ENCODE results near the gene TAT. TPM values are rescaled to one million over a fixed set of nuclear protein-coding genes. Genes with fewer than 3 reads are reported as not detected.
"Not testable (repeated sequence)": the region's sequence is repeated elsewhere in the genome, so short reads cannot be mapped to it uniquely, and the experiment has no call there.

TAT gene
- total RNA-seq, 2 experiments from 2014 or later, result not detected

DNA sequence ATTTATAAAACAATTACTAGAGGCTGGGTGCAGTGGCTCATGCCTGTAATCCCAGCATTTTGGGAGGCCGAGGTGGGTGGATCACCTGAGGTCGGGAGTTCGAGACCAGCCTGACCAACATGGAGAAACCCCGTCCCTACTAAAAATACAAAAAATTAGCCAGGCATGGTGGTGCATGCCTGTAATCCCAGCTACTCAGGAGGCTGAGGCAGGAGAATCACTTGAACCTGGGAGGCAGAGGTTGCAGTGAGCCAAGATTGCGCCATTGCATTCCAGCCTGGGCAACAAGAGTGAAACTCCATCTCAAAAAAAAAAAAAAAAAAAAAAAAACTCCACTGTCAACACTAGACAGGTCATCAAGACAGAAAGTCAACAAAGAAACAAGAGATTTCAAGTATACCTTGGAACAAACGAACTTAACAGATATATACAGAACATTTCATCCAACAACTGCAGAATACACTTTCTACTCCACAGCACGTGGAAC, 18.5 kb upstream of the TAT start:
- DNase-seq; CTCF ChIA-PET; H3K9me3 Mint-ChIP-seq (ENCODE audit: low read depth); ATAC-seq; H3K4me1 Mint-ChIP-seq; H3K36me3 Mint-ChIP-seq; H3K4me3 Mint-ChIP-seq; H3K27ac Mint-ChIP-seq: not testable (repeated sequence)
- H3K27me3 Mint-ChIP-seq, result peaks cover 53% of the 10 kb centered on the region

DNA sequence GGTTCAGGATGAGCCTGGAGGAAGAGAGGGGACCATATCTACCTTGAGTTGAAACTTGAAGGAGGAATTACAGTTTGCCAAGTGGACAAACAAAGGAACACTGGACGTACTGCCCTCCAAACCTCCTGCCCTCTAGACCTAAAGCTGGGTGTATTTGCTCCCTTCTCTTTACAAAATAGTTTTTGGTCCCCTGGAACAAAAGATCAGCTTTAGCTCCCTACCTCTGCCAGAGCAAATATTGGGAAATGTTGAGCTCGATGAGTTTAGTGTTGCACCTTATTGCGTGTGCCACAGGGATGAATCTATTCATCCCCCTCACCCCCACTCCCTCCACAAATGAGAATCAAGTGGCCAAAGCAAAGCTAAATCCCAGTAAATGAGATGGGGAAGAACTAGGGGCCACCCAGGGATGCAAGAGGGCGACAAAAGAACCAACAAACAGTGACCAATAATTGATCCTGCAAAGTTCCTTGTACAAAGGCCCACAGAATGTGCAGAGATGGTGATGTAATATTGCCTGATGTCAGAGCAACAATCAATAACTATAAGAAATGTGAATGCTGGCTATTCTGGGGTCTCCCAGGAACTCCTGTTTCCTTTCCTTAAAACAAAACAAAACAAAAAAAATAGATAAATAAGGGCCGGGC, 17.2 kb upstream of the TAT start:
- H3K36me3 Mint-ChIP-seq, result no peaks in the 10 kb centered on the region
- no peak overlapping the region for H3K4me3 Mint-ChIP-seq
- H3K27me3 Mint-ChIP-seq, result peaks cover 49% of the 10 kb centered on the region
- no peaks in the 10 kb centered on the region for H3K9me3 Mint-ChIP-seq (ENCODE audit: low read depth)
- CTCF ChIA-PET, result interaction anchor here (2.9 kb wide), 1 partner anchor 17 kb away, joined by 10 read pairs; no protein-coding TSS in a partner anchor
- H3K4me1 Mint-ChIP-seq, result no peaks in the 10 kb centered on the region
- no peak for DNase-seq
- ATAC-seq, result no peak
- no peak overlapping the region for H3K27ac Mint-ChIP-seq

DNA sequence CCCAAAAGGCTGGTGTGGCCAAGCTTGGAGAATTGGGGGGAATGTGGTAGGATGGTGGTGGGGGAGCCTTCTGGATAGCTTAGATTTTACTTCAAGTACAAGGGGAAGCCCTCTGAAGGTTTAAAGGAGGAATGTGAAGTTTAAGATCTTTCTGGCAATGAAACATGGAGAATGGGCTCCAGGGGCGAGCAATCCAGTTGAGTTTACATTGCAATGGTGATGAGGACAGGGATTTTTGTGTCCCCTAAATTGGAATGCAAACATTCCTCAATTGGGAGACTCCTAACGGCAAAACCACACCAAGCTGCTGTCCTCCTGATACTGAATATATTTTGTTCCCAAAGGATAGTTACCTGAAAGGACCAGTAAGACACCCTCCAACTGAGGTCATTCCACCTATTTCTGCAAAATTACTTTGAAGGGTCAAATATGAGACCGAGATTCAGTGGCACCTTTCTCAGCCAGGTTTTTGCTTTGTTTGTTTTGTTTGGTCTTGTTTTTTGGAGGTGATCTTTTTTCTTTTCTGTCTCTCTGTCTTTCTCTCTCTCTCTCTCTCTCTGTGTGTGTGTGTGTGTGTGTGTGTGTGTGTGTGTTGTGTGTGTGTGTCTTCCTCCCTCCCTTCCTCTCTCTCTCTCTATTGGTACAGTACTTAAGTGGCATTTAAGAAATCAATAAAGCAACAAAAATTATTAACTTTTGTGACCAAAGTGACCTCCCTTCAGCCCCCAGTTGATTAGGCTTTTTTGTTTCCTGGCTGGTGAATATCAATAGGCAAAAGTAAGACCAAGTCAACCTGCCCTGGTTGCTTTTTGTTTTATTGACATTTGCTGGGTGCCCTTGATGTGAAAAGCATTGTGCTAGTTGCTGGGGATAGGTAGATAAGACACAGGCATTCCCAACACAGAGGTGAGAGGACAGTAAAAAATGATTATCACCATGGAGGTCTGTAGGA, 16.4 kb upstream of the TAT start:
- H3K9me3 Mint-ChIP-seq (ENCODE audit: low read depth), result no peaks in the 10 kb centered on the region
- CTCF ChIA-PET, result interaction anchor here (2.9 kb wide), 1 partner anchor 18 kb away, joined by 10 read pairs; no protein-coding TSS in a partner anchor
- H3K4me1 Mint-ChIP-seq, result no peaks in the 10 kb centered on the region
- H3K4me3 Mint-ChIP-seq, result no peak overlapping the region
- no peak for ATAC-seq
- no peak for DNase-seq
- H3K36me3 Mint-ChIP-seq, result no peaks in the 10 kb centered on the region
- H3K27ac Mint-ChIP-seq, result no peak overlapping the region
- H3K27me3 Mint-ChIP-seq, result peaks cover 44% of the 10 kb centered on the region

DNA sequence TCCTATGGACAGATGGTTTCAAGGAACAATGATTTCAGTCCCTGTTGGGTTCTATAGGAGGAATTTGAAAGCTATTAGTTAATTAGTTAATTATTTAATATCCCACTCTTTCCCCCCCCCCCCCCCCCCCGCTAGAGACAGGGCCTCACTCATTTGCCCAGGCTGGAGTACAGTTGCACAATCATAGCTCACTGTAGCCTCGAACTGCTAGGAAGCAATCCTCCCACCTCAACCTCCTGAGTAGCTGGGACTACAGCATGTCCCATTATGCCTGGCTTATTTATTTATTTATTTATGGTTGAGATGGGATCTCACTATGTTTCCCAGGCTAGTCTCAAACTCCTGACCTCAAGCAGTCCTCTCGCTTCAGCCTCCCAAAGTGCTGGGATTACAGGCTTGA, 15.0 kb upstream of the TAT start:
- H3K27me3 Mint-ChIP-seq, result peaks cover 33% of the 10 kb centered on the region
- no peaks in the 10 kb centered on the region for H3K9me3 Mint-ChIP-seq (ENCODE audit: low read depth)
- DNase-seq, result no peak
- H3K27ac Mint-ChIP-seq, result no peak overlapping the region
- H3K36me3 Mint-ChIP-seq, result no peaks in the 10 kb centered on the region
- CTCF ChIA-PET, result interaction anchor here (0.7 to 2.9 kb wide), 2 partner anchors 19 to 334 kb away, joined by 3 to 10 read pairs; no protein-coding TSS in a partner anchor
- H3K4me3 Mint-ChIP-seq, result no peak overlapping the region
- no peaks in the 10 kb centered on the region for H3K4me1 Mint-ChIP-seq
- no peak for ATAC-seq

DNA sequence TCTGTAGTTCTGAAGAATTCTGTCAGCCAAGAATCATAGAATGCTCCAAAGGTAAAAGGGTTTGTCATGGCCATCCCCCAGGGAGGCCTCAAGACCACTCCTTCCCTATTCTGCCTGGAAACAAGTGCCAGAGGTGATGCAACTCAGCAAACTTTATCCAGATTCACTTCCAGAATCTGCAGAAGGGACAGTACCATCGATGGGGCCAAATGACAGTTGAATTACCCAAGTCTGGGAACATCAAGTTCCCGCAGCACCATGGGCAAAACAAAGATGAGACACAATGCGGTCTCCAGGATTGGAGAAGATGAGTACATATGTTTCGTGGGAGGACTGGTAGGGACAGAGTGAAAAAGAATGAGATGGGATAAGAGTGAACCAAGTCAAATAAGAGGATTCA, 13.7 kb upstream of the TAT start:
- Mint-ChIP-seq H3K9me3 (ENCODE audit: low read depth) (no peaks in the 10 kb centered on the region), H3K4me1 (no peaks in the 10 kb centered on the region), H3K27ac (no peak overlapping the region), H3K36me3 (no peaks in the 10 kb centered on the region), H3K4me3 (no peak overlapping the region), H3K27me3 (peaks cover 31% of the 10 kb centered on the region)
- ATAC-seq, result no peak
- CTCF ChIA-PET, result no interaction called here
- DNase-seq, result no peak

DNA sequence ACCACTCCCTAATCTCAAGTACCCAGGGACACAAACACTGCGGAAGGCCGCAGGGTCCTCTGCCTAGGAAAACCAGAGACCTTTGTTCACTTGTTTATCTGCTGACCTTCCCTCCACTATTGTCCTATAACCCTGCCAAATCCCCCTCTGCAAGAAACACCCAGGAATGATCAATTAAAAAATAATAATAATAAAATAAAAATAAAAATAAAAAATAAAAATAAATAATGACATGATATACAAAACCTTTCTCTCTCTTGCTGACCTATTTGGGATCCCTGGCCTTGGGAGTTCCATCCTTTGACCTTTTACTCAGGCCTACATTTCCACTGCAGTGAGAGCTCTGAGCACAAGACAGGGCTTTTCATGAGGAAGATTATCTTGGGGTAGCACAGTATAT, 13.2 kb upstream of the TAT start:
- ATAC-seq; H3K27ac Mint-ChIP-seq; DNase-seq; CTCF ChIA-PET; H3K4me1 Mint-ChIP-seq; H3K4me3 Mint-ChIP-seq; H3K9me3 Mint-ChIP-seq (ENCODE audit: low read depth); H3K36me3 Mint-ChIP-seq: not testable (repeated sequence)
- peaks cover 36% of the 10 kb centered on the region for H3K27me3 Mint-ChIP-seq

DNA sequence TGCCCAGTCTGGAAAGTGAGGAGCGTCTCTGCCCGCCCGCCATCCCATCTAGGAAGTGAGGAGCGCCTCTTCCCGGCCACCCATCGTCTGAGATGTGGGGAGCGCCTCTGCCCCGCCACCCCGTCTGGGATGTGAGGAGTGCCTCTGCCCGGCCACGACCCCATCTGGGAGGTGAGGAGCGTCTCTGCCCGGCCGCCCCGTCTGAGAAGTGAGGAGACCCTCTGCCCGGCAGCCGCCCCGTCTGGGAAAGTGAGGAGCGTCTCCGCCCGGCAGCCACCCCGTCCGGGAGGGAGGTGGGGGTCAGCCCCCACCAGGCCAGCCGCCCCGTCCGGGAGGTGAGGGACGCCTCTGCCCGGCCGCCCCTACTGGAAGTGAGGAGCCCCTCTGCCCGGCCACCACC, 12.4 kb upstream of the TAT start:
- H3K4me1 Mint-ChIP-seq; H3K4me3 Mint-ChIP-seq; DNase-seq; H3K9me3 Mint-ChIP-seq (ENCODE audit: low read depth); CTCF ChIA-PET; H3K27ac Mint-ChIP-seq; H3K36me3 Mint-ChIP-seq; ATAC-seq: not testable (repeated sequence)
- H3K27me3 Mint-ChIP-seq, result peaks cover 37% of the 10 kb centered on the region

DNA sequence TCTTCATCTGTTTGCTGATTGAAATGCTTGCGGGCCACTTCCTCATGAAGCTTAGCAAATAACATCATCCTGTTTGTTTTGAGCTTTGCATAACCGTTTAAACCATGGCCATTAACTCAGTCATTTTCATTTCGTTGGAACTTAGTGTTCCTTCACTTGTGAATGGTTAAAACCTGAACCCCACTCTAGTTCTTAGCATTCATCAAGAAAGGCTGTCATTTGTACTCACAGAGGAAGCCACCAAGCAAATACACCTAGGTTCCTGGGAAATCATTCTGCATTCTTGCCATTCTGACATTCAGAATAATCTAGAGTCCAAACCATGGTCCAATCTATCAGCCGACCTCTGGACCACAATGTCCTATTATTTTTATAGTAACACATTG, 8.4 kb upstream of the TAT start:
- Mint-ChIP-seq H3K4me3 (no peak overlapping the region), H3K9me3 (ENCODE audit: low read depth) (no peaks in the 10 kb centered on the region), H3K4me1 (no peaks in the 10 kb centered on the region), H3K36me3 (no peaks in the 10 kb centered on the region), H3K27me3 (peaks cover 23% of the 10 kb centered on the region), H3K27ac (no peak overlapping the region)
- ATAC-seq (no peak), DNase-seq (no peak)
- CTCF ChIA-PET, result no interaction called here

DNA sequence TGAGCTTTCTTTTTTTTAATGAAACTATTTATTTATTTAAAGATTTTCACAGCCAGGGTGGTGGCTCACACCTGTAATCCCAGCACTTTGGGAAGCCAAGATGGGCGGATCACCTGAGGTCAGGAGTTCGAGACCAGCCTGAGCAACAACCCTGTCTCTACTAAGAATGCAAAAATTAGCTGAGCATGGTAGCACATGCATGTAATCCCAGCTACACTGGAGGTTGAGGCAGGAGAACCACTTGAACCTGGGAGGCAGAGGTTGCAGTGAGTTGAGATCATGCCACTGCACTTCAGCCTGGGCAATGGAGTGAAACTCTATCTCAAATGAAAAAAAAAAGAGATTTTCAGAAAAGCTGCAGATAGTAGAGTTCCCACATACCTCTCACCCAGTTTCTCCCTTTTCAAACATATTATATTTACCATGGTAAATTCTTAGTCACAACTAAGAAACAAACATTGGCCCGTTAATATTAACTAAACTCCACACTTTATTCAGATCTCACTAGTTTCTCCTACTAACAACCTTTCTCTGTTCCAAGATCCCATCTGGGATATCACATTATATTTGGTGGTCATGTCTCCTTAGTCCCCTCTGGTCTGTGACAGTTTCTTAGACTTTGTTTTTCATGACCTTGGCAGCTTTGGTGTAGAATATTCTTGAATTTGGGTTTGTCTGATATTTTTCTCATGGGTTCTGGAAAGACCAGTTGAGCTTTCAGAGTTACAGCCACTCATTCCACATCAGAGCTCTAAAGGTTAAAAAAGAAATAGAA, 7.8 kb upstream of the TAT start:
- Mint-ChIP-seq H3K27me3 (peaks cover 23% of the 10 kb centered on the region), H3K9me3 (ENCODE audit: low read depth) (no peaks in the 10 kb centered on the region), H3K36me3 (no peaks in the 10 kb centered on the region), H3K27ac (no peak overlapping the region), H3K4me3 (no peak overlapping the region), H3K4me1 (no peaks in the 10 kb centered on the region)
- CTCF ChIA-PET, result interaction anchor here (3.0 kb wide), 1 partner anchor 26 kb away, joined by 8 read pairs; no protein-coding TSS in a partner anchor
- DNase-seq (no peak), ATAC-seq (no peak)

DNA sequence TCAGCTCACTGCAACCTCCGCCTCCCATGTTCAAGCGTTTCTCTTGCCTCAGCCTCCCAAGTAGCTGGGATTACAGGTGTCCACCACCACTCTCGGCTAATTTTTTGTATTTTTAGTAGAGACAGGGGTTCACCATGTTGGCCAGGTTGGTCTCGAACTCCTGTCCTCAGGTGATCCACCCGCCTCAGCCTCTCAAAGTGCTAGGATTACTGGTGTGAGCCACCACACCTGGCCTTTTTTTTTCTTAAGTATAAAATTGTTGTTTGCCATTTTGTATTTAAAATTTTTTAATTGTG, 5.6 kb upstream of the TAT start:
- CTCF ChIA-PET, result interaction anchor here (3.0 kb wide), 1 partner anchor 29 kb away, joined by 8 read pairs; no protein-coding TSS in a partner anchor
- not testable (repeated sequence) for ATAC-seq; H3K27ac Mint-ChIP-seq; DNase-seq; H3K36me3 Mint-ChIP-seq; H3K4me3 Mint-ChIP-seq; H3K9me3 Mint-ChIP-seq (ENCODE audit: low read depth); H3K4me1 Mint-ChIP-seq
- H3K27me3 Mint-ChIP-seq, result peaks cover 28% of the 10 kb centered on the region

DNA sequence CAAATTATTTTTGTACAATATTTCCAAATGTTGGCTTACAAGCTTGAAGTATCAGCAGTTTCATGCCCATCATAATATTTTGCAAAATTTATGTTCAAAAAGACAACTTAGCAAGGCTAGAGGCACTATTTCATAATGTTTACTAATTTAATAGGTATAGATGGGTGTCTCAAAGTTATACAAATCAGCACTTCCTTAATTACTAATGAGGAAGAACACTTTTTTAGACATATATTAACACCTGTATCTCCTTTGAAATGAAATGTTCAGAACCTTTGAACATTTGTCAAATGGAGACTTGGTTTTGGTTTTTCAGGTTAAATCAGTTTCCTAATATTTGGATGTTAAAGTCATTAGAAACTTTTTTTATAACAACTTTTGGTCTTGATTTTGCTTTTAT, 2.2 kb downstream of the TAT start:
- Mint-ChIP-seq H3K27me3 (peaks cover 48% of the 10 kb centered on the region), H3K4me3 (no peak overlapping the region), H3K4me1 (no peaks in the 10 kb centered on the region), H3K9me3 (ENCODE audit: low read depth) (no peaks in the 10 kb centered on the region), H3K36me3 (no peaks in the 10 kb centered on the region), H3K27ac (no peak overlapping the region)
- DNase-seq (no peak), ATAC-seq (no peak)
- CTCF ChIA-PET, result interaction anchor here (2.8 kb wide), 1 partner anchor 10 kb away, joined by 8 read pairs; no protein-coding TSS in a partner anchor

DNA sequence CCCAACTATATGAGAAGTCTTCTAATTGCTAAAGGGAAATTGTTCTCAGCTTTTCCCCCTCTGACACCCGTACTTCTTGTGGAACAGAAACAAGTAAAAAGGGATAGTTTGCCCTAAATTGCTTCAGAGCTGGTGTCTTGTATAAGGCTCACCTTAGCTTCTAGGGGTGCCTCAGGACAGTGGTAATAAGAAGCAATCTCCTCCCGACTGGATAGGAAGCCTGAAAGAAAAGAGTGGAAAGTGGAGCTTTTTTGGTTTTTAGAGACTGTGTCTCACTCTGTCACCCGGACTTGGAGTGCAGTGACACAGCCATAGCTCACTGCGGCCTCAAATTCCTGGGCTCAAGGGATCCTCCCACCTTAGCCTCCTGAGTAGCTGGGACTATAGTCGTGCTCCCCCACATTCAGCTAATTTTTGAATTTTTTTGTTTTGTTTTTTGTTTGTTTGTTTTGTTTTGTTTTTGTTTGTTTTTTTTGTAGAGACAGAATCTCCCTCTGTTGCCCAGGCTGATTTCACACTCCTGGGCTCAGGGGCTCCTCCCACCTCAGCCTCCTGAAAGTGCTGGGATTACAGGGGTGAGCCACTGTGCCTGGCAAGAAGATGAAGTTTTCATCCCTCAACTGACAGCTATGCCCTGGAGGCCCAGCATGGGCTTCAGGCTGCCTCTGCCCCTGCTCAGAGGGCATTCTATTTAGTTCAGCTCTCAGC, 3.4 kb downstream of the TAT start:
- Mint-ChIP-seq H3K4me1 (no peaks in the 10 kb centered on the region), H3K4me3 (no peak overlapping the region), H3K9me3 (ENCODE audit: low read depth) (no peaks in the 10 kb centered on the region), H3K36me3 (no peaks in the 10 kb centered on the region), H3K27me3 (peaks cover 48% of the 10 kb centered on the region), H3K27ac (no peak overlapping the region)
- ATAC-seq, result no peak
- no peak for DNase-seq
- CTCF ChIA-PET, result interaction anchor here (1.3 to 2.8 kb wide), 2 partner anchors 9 to 37 kb away, joined by 5 to 8 read pairs; no protein-coding TSS in a partner anchor
